Bronchial epithelial cell (primary cell): ENCODE measurements around the gene CHMP1A. TPM values are rescaled to one million over a fixed set of nuclear protein-coding genes. Genes with fewer than 3 reads are reported as not detected.
A peak's percentile ranks its signal among the peaks of the same experiment; 100 is the strongest.
"Not testable (repeated sequence)": the region's sequence is repeated elsewhere in the genome, so short reads cannot be mapped to it uniquely, and the experiment has no call there.

Source experiments
- DNase-seq: peaks from one replicate; pipeline ENCODE4 v3.0.0-alpha.2; 2010; ENCODE audit warnings: low read depth
- FAIRE-seq: peaks from 2 replicates; lab custom pipeline; 2011; peaks lifted over from hg19 to GRCh38; lab: Jason Lieb, UNC
- H3K27me3 ChIP-seq: 2 replicates; pipeline ENCODE4 v1.5.1; 2011; ENCODE audit warnings: low read length; ENCODE audit not compliant: control insufficient read depth, insufficient read depth
- H3K36me3 ChIP-seq: 2 replicates; pipeline ENCODE4 v1.5.1; 2011; ENCODE audit warnings: low read length; ENCODE audit not compliant: control insufficient read depth, insufficient read depth
- H3K4me3 ChIP-seq: 2 replicates; pipeline ENCODE4 v1.5.1; 2011; ENCODE audit warnings: mild to moderate bottlenecking, low read depth, low read length, control low read depth
- CTCF ChIP-seq: IDR thresholded peaks from 2 replicates; pipeline ENCODE4 v1.5.1; 2011; ENCODE audit warnings: mild to moderate bottlenecking, moderate library complexity, low read length, control low read depth, inconsistent platforms; ENCODE audit not compliant: insufficient read depth, severe bottlenecking
- total RNA-seq: library from RNA; depleted of rRNA; stranded (reverse); fragments of >200 nt; gene quantifications from 2 replicates; pipeline ENCODE4 v1.2.1, GENCODE V29; 2014

CHMP1A gene
- total RNA-seq, 1 donor from 2014 or later = 101 TPM

GRCh38 chr16:89672177-89672941 is 14.9 kb upstream of the CHMP1A start:
- H3K36me3 ChIP-seq = no peaks in the 10 kb centered on the region
- no peak for TF ChIP-seq CTCF
- no peak overlapping the region for H3K4me3 ChIP-seq
- no peak for DNase-seq
- no peak for FAIRE-seq
- no peaks in the 10 kb centered on the region for H3K27me3 ChIP-seq

- H3K36me3 ChIP-seq, DNase-seq, FAIRE-seq, H3K4me3 ChIP-seq, H3K27me3 ChIP-seq: not testable (repeated sequence)
Measured at GRCh38 chr16:89671565-89671964, 14.1 kb upstream of the CHMP1A start.

- Histone ChIP-seq H3K27me3 (no peaks in the 10 kb centered on the region), H3K36me3 (no peaks in the 10 kb centered on the region), H3K4me3 (no peak overlapping the region)
- FAIRE-seq (no peak), DNase-seq (peak; percentile 47)
- no peak for TF ChIP-seq CTCF
Measured at GRCh38 chr16:89670496-89671431, 13.3 kb upstream of the CHMP1A start.

- no peak for FAIRE-seq
- no peak for DNase-seq
- Histone ChIP-seq H3K4me3 (no peak overlapping the region), H3K36me3 (no peaks in the 10 kb centered on the region), H3K27me3 (no peaks in the 10 kb centered on the region)
- TF ChIP-seq CTCF = no peak
Measured at GRCh38 chr16:89669755-89670154, 12.2 kb upstream of the CHMP1A start.

GRCh38 chr16:89668790-89669158 is 11.3 kb upstream of the CHMP1A start:
- no peaks in the 10 kb centered on the region for H3K27me3 ChIP-seq
- no peak for TF ChIP-seq CTCF
- FAIRE-seq (no peak), DNase-seq (no peak)
- peak overlapping the region; percentile 32 for H3K4me3 ChIP-seq
- no peaks in the 10 kb centered on the region for H3K36me3 ChIP-seq

GRCh38 chr16:89667633-89668032 is 10.1 kb upstream of the CHMP1A start:
- no peak for FAIRE-seq
- H3K36me3 ChIP-seq = peaks cover 2% of the 10 kb centered on the region

More at GRCh38 chr16:89667633-89668032, 10.1 kb upstream of the CHMP1A start:
- H3K27me3 ChIP-seq = no peaks in the 10 kb centered on the region
- no peak for TF ChIP-seq CTCF
- H3K4me3 ChIP-seq = no peak overlapping the region
- DNase-seq = no peak
